Choroid plexus epithelial cell (primary cell): ENCODE data around the gene TMEM59.
"Not testable (repeated sequence)": the region's sequence is repeated elsewhere in the genome, so short reads cannot be mapped to it uniquely, and the experiment has no call there.

ENCODE experiments used
- DNase-seq: peaks from one replicate; pipeline ENCODE4 v3.0.0-alpha.2; 2010; ENCODE audit warnings: low read depth
- H3K4me3 ChIP-seq: 2 replicates; pipeline ENCODE4 v1.5.1; 2011; ENCODE audit warnings: low read depth, mild to moderate bottlenecking, control low read depth, low read length, moderate library complexity
- TF ChIP-seq, protein P1 (sequence below): conservative IDR thresholded peaks from 2 replicates; pipeline ENCODE4 v1.5.1; 2011; ENCODE audit warnings: low read depth, mild to moderate bottlenecking, control low read depth, inconsistent platforms, low read length, moderate library complexity

TMEM59 gene

DNA sequence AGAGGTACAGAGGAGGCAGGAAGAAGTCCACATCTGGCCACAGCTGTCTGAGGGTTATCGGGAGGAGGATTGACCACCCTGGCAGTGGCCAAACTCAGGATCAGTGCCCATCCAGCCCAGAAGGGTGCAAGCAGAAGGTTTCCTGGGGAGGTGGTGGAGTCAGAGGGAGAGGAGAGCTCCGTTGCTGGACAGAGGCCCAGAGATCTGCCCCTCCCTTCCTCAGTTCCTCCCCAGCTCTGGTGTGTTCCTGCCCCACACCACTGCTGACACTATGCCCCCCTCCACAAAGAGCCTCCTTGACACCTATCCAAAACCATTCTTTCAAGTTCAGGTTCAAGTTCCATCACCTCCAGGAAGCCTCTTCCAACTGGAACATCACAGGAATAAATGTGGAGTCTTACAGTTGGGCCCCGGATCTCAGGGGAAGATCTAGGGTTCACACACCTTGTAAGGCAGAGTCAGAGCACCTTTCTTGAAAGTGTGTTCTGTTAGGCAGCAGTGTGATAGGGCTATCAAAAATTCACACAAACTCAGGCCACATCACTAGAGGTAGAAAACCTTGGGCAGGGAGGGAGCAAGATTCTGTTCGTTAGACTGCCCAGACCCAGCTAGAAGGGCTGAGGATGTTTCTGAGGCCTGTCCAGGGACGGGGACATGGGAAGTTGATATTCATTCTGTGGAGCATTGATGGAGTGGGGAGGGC is 42.4 kb downstream of the TMEM59 start:
- TF ChIP-seq, protein P1, sequence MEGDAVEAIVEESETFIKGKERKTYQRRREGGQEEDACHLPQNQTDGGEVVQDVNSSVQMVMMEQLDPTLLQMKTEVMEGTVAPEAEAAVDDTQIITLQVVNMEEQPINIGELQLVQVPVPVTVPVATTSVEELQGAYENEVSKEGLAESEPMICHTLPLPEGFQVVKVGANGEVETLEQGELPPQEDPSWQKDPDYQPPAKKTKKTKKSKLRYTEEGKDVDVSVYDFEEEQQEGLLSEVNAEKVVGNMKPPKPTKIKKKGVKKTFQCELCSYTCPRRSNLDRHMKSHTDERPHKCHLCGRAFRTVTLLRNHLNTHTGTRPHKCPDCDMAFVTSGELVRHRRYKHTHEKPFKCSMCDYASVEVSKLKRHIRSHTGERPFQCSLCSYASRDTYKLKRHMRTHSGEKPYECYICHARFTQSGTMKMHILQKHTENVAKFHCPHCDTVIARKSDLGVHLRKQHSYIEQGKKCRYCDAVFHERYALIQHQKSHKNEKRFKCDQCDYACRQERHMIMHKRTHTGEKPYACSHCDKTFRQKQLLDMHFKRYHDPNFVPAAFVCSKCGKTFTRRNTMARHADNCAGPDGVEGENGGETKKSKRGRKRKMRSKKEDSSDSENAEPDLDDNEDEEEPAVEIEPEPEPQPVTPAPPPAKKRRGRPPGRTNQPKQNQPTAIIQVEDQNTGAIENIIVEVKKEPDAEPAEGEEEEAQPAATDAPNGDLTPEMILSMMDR: no peak
- H3K4me3 ChIP-seq: no peak overlapping the region
- no peak for DNase-seq

DNA sequence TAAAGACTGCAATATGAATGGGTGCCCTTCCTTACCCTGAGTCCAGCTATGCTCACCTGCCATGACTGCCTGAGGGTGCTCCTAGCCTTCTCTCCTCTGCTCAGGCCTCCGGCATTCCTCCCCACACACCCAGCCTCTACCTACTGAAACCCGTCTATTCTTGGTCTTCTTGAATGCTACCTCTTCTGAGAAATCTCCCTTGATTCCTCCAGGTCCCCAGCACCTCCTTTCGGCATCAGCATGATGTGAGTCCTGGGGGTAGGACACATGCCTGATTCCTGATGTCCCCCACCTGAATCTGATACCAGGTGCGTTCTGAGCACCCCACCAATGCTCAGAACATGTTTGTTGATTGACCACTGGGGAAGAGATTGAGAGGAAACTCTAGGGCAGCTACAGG is 43.6 kb downstream of the TMEM59 start:
- H3K4me3 ChIP-seq: no peak overlapping the region
- TF ChIP-seq, protein P1: no peak
- DNase-seq: no peak

DNA sequence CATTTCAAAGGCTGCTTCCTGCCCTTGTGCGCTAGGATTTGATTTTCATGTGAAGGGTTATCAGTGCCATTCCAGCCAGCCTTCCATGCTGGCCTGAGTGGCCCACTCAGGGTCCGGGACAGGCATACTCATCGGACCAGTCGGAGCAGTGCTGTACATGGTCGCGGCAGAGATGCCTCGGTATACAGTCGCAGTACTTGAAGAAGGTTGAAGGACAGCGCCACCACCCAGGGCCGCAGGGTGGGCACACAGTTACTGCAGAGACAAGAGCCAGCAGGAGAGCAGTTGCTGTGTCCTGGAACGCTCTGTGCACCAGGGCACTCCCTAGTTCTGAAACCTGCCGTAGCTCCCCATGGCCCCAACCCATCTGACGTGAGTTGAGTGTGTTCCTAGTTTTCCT is 44.1 kb downstream of the TMEM59 start:
- DNase-seq: no peak
- TF ChIP-seq, protein P1: no peak

DNA sequence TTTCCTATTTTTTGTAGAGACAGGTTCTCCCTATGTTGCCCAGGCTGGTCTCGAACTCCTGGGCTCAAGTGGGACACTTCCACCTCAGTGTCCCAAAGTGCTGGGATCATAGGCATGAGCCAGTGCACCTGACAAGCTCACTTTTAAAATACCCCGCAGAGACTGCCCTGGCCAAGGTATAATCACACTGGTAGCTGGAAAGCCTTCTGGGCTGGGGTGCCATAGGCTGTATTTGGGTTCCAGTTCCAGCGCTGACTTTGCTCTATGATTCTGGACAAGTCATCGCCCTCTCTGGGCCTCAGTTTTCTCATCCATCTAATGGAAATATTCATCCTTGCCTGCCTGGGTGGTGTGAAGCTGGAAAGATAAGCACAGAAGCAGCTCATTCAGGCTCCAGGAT is 45.4 kb downstream of the TMEM59 start:
- no peak for DNase-seq
- H3K4me3 ChIP-seq: no peak overlapping the region
- TF ChIP-seq, protein P1: no peak

More for the DNA sequence above, 44.1 kb downstream of the TMEM59 start:
- H3K4me3 ChIP-seq: no peak overlapping the region

DNA sequence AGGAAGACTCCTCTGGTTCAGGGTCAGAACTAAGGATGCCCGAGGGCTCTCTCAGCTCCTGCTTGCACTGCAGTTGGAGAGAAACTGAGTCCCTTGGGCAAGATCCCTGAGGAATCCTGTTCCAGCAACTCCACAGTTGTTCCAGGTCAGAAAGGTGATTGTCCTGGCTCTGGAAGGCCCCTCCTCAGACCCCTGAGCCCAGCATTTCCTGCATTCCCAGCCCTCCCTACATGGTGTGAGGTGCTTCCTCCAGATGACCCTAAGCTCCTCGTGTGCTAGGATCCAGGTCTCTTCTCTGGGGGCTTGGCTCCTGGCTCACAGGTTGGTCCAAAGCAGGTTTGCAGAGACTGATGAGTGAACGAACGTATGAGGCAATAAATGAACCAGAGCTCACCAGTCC is 46.5 kb downstream of the TMEM59 start:
- TF ChIP-seq, protein P1: no peak
- no peak for DNase-seq
- no peak overlapping the region for H3K4me3 ChIP-seq

DNA sequence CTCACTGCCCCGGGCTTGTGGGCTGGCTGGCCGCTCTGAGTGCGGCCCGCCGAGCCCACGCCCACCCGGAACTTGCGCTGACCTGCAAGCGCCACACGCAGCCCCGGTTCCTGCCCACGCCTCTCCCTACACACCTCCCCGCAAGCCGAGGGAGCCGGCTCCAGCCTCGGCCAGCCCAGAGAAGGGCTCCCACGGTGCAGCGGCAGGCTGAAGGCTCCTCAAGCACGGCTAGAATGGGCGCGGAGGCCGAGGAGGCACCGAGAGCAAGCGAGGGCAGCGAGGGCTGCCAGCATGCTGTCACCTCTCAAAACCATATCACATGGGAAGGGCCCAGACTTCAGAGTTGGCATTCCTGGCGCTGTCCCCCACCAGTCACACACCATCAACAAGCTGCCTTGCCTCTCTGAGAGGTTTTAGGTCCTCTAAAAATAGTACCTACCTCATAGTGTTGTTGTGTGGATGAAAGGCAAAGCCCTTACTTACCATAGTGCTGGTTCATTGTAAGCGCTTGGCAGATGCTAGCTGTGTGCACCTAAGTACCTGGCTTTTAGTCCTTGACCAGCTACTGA is 48.4 kb downstream of the TMEM59 start:
- TF ChIP-seq, protein P1: no peak
- DNase-seq: no peak
- no peak overlapping the region for H3K4me3 ChIP-seq

DNA sequence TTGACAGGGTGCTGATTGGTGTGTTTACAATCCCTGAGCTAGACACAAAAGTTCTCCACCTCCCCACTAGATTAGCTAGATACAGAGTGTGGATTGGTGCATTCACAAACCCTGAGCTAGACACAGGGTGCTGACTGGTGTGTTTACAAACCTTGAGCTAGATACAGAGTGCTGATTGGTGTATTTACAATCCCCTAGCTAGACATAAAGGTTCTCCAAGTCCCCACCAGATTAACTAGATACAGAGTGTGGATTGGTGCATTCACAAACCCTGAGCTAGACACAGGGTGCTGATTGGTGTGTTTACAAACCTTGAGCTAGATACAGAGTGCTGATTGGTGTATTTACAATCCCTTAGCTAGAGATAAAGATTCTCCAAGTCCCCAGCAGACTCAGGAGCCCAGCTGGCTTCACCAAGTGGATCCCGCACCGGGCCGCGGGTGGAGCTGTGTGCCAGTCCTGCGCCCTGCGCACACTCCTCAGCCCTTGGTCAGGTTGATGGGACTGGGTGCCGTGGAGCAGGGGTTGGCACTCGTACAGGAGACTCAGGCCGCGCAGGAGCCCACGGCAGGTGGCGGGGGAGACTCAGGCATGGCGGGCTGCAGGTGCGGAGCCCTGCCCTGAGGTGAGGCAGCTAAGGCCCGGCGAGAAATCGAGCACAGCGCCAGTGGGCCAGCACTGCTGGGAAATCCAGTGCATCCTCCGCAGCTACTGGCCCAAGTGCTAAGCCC is 49.1 kb downstream of the TMEM59 start:
- H3K4me3 ChIP-seq, DNase-seq: not testable (repeated sequence)
